GM21619 (cell line): ENCODE data around the gene PCARE.
A peak's percentile ranks its signal among the peaks of the same experiment; 100 is the strongest.

Experiments
- ATAC-seq: cut with Tn5 transposase; IDR thresholded peaks from one replicate; pipeline ENCODE4 v1.9.1; 2021; ENCODE audit not compliant: unreplicated experiment

Gene PCARE

GRCh38 chr2:29063646-29064345 is 10.5 kb downstream of the PCARE start:
- no peak for ATAC-seq

GRCh38 chr2:29063056-29063455 is 11.3 kb downstream of the PCARE start:
- no peak for ATAC-seq

- no peak for ATAC-seq
These were observed 12.0 kb downstream of the PCARE start for GRCh38 chr2:29062371-29062770.

DNA sequence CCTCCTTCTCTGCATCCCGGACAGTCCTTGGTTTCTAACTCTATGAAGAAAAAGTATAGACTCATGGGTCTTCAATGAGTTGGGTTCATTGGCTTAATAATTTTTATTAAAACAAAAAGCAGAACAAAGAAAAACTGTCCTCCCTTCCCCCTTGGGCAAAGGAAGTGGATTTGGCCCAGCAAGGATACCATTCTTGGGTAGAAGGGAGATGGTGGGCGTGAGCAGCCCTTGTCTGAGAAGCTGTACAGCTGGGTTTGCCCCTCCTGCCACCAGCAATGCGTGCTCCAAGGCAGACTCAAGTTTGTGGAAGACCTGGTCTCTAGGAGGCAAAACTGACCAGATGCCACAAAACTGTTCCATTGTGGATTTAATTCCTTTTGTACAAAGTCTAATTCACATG is 12.7 kb downstream of the PCARE start:
- ATAC-seq = no peak

DNA sequence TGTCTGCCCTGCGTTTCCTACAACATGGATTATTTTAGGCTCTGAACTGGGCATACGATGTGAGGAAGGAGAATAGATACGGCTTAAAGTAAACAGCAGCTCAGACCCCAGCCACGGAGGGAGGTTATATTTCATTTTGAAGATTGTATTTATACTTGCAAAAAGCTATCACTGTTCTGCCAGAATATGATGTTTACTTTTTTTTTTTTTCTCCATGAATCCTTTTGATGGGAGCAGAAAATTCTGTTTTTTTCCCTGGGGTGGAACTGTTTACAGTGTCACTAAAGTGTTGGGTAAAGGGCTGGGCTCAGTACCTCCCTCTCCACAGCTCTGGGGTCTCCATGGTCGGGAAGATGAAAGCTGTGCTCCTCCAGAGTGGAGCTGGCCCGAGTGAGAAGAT is 13.1 kb downstream of the PCARE start:
- no peak for ATAC-seq

DNA sequence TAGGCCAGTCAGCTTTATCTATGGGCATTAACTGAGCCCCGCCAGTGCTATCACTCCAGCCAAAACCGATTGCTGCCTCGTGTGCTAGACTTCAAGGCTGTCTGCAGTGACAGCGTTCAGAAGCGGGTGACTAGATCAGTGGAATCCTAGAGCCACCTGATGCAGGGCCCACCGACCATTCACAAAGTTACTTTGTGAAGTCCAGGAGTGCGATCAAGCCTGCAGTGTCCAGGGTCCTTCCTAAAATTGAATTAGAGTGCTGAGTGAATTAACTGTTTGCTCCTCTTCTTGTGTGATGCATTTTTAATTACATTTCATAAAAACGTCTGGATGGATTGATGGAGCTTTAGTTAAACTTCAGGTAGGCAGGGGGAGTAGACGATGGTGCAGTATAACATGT is 13.9 kb downstream of the PCARE start:
- no peak for ATAC-seq

DNA sequence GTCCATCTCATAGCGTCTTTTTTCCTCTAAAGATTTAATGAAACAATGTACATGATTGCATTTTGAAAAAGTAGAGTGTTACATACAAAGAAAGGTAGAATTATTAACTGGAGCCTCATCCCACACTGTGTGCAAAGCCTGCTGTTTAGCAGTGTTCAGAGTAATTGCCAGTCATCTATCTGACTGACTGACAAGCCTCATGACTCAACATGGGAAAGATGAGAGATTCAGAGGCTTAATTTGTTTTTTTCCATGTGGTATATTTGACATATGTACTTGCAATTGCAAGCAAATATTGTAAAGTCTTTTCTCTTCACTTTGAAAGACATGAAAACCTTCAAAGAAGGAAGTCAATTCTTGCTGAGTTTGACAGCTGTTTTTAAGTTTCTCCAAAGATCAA is 14.7 kb downstream of the PCARE start:
- no peak for ATAC-seq

DNA sequence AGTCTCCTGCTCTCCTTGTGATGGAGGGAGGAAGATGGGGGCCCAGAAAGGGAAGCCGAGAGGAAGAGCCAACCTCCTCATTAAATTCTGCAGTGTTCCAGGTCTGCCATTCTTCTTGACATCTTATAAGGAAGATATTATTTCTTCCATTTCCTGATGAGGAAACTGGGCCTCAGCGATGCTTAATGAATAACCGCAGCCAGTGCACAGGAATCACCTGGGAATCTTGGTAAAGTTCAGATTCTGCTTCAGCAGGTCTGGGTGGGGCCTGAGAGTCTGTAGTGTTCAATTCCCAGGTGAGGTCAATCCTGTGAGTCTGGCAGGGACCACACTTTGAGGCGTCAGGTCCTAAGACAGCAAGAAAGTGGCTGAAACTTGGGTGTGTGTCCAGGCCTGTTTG is 17.3 kb downstream of the PCARE start:
- ATAC-seq = no peak

- ATAC-seq = no peak
These were observed 17.9 kb downstream of the PCARE start for GRCh38 chr2:29056452-29056851.

- ATAC-seq = no peak
These were observed 18.7 kb downstream of the PCARE start for GRCh38 chr2:29055601-29056000.

DNA sequence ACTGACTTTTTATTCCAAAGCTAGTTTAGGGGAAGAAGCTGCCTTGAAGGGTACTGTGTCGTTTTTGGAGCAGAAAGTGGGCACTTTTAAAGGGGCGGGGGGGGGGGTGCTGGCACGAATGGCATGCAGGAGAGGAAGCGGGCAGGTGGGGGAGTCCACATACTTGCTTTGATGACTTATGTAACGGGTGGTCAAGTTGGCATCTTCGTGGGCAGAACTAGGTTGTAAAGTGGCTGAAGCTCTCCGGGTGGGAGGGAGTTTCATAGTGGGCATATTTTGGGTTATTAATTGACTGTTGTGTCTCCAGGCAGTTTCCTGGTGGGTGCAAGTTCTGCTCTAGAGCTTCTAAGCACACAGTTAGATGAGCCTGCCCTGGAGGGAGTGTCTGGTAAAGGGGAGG is 19.9 kb downstream of the PCARE start:
- ATAC-seq = no peak

- ATAC-seq = no peak
These were observed 20.5 kb downstream of the PCARE start for GRCh38 chr2:29053670-29054400.

- ATAC-seq = peak; percentile 75
These were observed 21.1 kb downstream of the PCARE start for GRCh38 chr2:29053223-29053622.

- ATAC-seq = no peak
These were observed 21.5 kb downstream of the PCARE start for GRCh38 chr2:29052807-29053206.

GRCh38 chr2:29051730-29052129 is 22.6 kb downstream of the PCARE start:
- no peak for ATAC-seq

DNA sequence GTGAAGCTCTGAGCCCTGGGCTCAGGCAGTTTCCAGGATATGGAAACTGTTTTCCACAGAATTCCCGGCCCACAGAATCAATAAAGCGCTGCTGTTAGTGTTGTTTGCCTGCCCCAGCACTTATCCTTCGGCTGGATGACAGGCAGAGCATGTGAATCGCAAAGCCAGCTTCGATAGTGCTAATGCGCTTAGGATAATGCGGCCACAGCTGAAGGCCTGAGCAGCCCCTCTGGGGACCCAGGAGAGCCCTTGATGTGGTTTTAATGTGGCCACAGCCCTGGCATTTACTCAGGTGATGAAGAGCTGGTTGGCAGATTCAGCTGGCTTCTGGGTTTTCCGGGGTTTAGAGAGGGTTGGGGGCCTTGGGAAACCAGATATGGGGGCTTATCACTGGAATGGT is 23.7 kb downstream of the PCARE start:
- ATAC-seq = no peak

DNA sequence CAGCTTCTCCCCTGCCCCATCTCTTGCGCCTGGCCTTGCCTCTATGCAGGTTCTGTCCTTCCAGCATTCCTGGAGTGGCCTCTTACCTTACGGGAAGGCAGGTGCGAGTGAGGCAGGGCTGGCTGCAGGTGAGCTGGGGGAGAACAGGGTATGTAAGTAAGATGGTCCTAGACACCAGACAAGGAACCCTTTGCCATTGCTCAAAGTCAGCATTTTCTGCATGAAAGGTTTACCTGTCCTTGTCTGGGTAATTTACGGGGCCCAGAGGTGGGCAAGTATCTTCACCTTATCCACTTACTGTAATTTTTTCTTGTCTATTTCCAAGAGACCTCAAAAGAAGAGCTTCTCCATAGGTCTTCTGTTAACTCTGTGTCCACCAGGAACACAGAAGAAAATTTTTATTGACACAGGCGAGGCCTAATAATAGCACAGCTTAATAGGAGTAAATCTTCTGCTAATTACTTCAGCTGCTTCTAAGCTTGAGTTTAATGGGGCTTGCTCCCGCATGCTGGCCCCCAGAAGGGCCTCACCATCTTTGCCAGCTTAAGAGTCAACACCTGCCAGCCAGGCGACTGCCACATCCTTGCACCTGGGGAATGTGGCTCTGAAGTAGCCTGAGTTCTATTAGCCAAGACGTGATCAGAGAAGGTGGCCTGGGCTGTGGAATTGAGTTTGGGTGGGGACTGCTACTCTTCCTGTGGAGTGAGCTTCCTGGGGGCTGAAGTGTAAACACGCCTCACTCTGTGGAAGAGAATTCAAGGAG is 27.1 kb downstream of the PCARE start:
- ATAC-seq = no peak

DNA sequence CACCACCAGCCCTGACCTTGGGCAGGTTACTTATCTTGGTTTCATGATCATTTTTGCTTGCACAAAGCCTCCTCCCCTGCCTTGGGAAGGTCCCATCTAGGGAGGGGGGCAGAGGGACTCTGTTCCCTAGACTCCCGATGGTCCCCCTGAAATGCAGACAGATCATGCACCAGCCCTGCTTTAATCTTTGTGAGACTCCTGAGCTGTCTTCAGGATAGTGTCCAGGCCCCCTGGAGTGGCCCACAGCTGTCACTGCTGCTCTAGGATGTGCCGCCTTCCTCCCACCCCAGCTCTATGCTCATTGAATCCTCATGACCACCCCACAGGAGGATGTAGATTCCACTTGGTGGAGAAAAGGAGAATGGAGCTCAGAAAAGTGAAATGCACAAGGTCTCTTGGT is 28.0 kb downstream of the PCARE start:
- no peak for ATAC-seq

DNA sequence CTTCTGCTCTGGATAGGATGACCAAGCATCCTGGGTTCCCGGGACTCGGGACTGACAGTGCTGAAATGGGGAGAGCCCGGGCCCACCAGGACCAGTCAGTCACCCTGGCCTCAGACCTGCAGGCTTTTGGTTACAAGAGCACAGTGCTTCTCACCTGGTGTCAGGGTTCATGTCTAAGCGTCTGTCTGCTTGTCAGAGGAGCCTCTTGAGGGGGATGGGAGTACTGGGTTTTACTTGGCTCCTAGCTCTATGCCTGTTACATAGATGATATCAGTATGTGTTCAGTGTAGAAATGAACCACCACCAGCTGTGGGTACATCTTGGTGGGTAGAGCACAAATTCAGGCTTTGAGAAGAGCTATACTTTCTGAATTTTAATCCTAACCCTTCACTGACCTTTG is 29.9 kb downstream of the PCARE start:
- no peak for ATAC-seq

DNA sequence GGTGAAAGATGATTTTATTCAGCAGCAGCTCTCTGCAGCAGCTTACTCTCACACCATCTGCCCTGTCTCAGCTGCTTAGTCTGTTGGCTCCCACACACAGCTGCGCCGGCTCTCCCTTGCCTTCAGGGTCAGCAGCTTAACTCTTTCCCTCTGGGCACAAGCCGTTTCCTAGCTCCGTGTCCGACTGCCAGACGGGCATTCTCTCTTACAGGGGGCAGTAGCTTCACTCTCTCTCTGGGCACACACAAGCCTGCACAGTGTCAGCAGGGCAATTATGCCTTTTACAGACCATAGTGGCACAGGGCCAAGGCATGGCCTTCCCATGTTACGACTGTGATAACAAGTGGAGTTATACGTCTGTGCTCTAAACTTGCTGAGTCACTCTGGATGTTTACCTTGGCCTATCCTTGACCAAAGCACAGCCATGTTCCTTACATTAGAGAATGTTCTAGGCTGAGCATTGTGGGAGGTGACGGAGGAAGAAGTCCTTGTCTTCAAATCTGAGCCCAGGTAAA is 31.7 kb downstream of the PCARE start:
- ATAC-seq = no peak

DNA sequence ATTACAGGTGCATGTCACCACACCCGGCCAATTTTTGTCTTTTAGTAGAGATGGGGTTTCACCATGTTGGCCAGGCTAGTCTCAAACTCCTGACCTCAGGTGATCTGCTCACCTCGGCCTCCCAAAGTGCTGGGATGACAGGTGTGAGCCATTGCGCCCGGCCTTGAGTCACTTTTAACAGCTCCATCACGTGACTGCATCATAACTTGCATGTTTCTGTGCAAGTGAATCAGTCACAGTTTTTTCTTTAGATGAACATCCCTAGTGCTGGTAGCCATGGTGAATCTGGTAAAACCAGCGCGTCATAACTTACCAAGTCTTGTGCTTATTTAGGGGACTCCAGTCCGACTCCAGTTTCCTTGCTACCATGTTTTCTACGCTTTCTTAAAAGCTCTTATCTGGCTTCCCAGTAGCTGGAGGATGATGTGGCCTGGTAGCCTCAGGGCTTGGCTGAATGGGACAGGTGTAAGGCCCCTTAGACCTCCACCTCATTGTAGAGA is 33.1 kb downstream of the PCARE start:
- no peak for ATAC-seq

GRCh38 chr2:29040552-29040951 is 33.8 kb downstream of the PCARE start:
- no peak for ATAC-seq
